H1 (cell line): ENCODE measurements around the gene SNX6. TPM values are rescaled to one million over a fixed set of nuclear protein-coding genes. Genes with fewer than 3 reads are reported as not detected.

Experiments used
- KDM1A ChIP-seq: fragments of 200-600, 300-600 bp; sonication (generic); IDR thresholded peaks from 2 replicates; pipeline ENCODE4 v1.7.1; 2016; ENCODE audit warnings: mild to moderate bottlenecking, low read length, borderline replicate concordance
- POU5F1 ChIP-seq: IDR thresholded peaks from 2 replicates; pipeline ENCODE4 v1.6.1; 2011; ENCODE audit warnings: low read depth, mild to moderate bottlenecking, low read length, moderate library complexity
- SP2 ChIP-seq: IDR thresholded peaks from 2 replicates; pipeline ENCODE4 v1.6.1; 2012; ENCODE audit warnings: mild to moderate bottlenecking, low read length, inconsistent platforms
- polyA plus RNA-seq, 7 experiments: library from polyadenylated mRNA; depleted of rRNA in 3 of 7; stranded (reverse) in 5 of 7; unstranded in 2 of 7; fragments of >200 nt in 5 of 7; fragments of 200-250 nt in 2 of 7; gene quantifications; 1 replicate in 5 of 7; 2 replicates in 1 of 7; 4 replicates in 1 of 7; pipeline versions ENCODE4 v1.2.1 to v1.2.3, GENCODE V29; 2011 to 2013; ENCODE audit warnings: missing spikeins in 2 of 7, mixed read lengths in 2 of 7
- total RNA-seq: library from RNA; stranded (reverse); fragmentation: NEBNext Ultra II Directional; extraction: Animal tissue kit (Norgen Biotek cat#: 25700); gene quantifications from 2 replicates; pipeline ENCODE4 v1.2.1, GENCODE V29; 2021
- TF ChIP-seq, protein P1 (sequence below): IDR thresholded peaks from 2 replicates; pipeline ENCODE4 v1.6.1; 2011; ENCODE audit warnings: low read depth, mild to moderate bottlenecking, low read length; ENCODE audit not compliant: insufficient read depth

Gene SNX6
- total and polyA plus RNA-seq, 2 of the 8 experiments (the other 6 are each of a cell fraction or from before 2014, with no cell fraction given) = 53.4 to 71.1 TPM

DNA sequence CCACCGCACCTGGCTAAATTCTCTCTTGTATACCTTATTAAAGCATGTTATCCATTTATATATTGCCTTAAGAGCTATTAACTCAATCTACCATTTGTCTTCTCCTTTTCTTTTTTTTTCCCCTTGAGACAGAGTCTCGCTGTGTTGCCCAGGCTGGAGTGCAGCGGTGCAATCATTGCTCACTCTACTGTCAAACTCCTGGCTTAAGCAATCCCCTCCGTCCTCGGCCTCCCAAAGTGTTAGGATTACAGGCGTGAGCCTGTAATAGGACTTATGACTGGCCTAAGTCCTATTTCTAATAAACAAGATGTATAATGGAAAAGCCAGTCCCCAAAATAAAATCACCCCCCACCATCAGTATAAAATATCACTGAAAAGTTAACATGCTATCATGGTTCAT, 14.4 kb downstream of the SNX6 start (continued):
- TF ChIP-seq, protein P1, sequence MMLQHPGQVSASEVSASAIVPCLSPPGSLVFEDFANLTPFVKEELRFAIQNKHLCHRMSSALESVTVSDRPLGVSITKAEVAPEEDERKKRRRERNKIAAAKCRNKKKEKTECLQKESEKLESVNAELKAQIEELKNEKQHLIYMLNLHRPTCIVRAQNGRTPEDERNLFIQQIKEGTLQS = no peak
- TF ChIP-seq KDM1A = no peak
- TF ChIP-seq POU5F1 = no peak
- no peak for TF ChIP-seq SP2
